ENCODE measurements around the gene STPG1.

The STPG1 gene

GRCh38 chr1:24441480-24441879, 27.9 kb upstream of the STPG1 start:
- no peak overlapping the region for H3K4me3 ChIP-seq (replicated peaks in 1 of 2; ENCODE audit: low read depth in 2 of 2, low read length in 2 of 2)
- TF ChIP-seq, protein P1, sequence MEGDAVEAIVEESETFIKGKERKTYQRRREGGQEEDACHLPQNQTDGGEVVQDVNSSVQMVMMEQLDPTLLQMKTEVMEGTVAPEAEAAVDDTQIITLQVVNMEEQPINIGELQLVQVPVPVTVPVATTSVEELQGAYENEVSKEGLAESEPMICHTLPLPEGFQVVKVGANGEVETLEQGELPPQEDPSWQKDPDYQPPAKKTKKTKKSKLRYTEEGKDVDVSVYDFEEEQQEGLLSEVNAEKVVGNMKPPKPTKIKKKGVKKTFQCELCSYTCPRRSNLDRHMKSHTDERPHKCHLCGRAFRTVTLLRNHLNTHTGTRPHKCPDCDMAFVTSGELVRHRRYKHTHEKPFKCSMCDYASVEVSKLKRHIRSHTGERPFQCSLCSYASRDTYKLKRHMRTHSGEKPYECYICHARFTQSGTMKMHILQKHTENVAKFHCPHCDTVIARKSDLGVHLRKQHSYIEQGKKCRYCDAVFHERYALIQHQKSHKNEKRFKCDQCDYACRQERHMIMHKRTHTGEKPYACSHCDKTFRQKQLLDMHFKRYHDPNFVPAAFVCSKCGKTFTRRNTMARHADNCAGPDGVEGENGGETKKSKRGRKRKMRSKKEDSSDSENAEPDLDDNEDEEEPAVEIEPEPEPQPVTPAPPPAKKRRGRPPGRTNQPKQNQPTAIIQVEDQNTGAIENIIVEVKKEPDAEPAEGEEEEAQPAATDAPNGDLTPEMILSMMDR (IDR thresholded peaks at IDR 0.05; ENCODE audit: low read depth, low read length), result no peak
- no peak for DNase-seq (ENCODE audit: low read depth in 2 of 2)

- TF ChIP-seq, protein P1 (IDR thresholded peaks at IDR 0.05; ENCODE audit: low read depth, low read length), result no peak
Observed at GRCh38 chr1:24440436-24440835, 26.9 kb upstream of the STPG1 start.

DNA sequence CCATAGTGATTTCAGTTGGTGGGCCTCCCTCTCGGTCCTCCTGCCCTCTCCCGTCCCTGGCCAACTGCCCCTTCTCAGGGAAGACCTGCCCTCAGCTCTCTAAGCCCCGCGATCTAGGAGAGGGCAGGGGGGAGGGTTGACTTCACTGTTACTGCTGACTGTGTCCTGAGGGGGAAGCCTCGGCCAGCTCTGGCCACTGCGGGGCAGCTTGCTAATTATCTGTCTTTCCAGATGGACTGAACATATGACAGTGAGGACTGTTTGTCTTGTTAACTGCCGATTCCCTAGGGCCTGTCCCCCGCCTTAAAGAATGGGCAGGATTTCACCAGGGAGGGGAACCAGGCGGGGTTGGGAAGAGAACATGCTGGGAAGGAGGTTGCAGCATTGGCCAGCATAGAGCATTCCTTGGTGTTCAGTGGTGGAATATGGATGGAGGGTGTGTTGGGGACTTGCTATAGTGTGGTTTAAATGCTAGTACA, 24.9 kb upstream of the STPG1 start:
- TF ChIP-seq, protein P1 (IDR thresholded peaks at IDR 0.05; ENCODE audit: low read depth, low read length), result no peak
- no peak overlapping the region for H3K4me3 ChIP-seq (replicated peaks in 1 of 2; ENCODE audit: low read depth in 2 of 2, low read length in 2 of 2)
- DNase-seq (ENCODE audit: low read depth in 2 of 2), result peak; percentile 38 to 39

More at GRCh38 chr1:24440436-24440835, 26.9 kb upstream of the STPG1 start:
- no peak overlapping the region for H3K4me3 ChIP-seq (replicated peaks in 1 of 2; ENCODE audit: low read depth in 2 of 2, low read length in 2 of 2)
- DNase-seq (ENCODE audit: low read depth in 2 of 2), result no peak

GRCh38 chr1:24437631-24438396, 24.2 kb upstream of the STPG1 start:
- TF ChIP-seq, protein P1 (IDR thresholded peaks at IDR 0.05; ENCODE audit: low read depth, low read length), result no peak
- peak; percentile 34 to 57 for DNase-seq (ENCODE audit: low read depth in 2 of 2)
- H3K4me3 ChIP-seq (replicated peaks in 1 of 2; ENCODE audit: low read depth in 2 of 2, low read length in 2 of 2), result no peak overlapping the region

DNA sequence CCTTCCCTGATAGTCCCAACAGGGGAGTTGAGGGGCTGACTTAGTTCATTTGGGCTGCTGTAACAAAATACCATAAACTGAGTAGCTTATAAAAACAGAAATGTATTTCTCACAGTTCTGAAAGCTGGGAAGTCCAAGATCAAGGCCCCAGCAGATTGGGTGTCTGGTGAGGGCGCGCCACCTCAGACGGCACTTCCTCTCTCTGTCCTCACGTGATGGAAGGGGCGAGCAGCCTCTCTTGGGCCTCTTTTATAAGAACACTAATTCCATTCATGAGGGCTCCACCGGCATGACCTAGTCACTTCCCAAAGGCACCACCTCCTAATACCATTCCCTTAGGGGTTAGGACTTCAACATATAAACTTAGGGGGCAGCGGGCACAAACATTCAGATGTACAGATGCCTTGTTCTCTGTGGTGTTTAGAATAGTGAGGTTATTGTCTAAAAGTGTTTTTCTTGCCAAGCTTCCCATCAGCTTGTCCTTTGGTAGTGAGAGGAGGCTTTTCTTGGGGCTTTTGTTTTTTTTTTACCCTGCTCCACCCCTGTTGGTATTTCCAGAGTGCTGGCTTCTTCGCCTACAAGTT, 22.3 kb upstream of the STPG1 start:
- H3K4me3 ChIP-seq (replicated peaks in 1 of 2; ENCODE audit: low read depth in 2 of 2, low read length in 2 of 2), result no peak overlapping the region
- DNase-seq (ENCODE audit: low read depth in 2 of 2), result no peak
- TF ChIP-seq, protein P1 (IDR thresholded peaks at IDR 0.05; ENCODE audit: low read depth, low read length), result no peak

DNA sequence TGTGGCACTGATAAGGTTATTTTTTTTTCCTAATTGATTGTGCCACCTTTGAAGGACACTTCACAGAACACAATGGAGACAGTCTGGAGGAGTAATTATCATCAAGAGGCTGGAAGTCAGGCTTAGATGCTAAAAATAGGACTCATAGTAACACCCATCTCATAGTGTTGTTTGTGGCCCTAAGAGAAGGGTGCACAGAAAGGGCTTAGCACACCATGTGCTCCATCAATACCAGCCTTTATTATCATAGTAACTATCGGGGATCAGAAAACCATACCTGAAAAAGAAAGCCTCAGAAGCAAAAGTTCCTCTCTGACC, 13.9 kb upstream of the STPG1 start:
- H3K4me3 ChIP-seq (replicated peaks in 1 of 2; ENCODE audit: low read depth in 2 of 2, low read length in 2 of 2), result no peak overlapping the region
- no peak for DNase-seq (ENCODE audit: low read depth in 2 of 2)
- TF ChIP-seq, protein P1 (IDR thresholded peaks at IDR 0.05; ENCODE audit: low read depth, low read length), result no peak

Measured in cardiac fibroblast (primary cell).